NCI-H2171 treated with DMSO at 0.1 percent for 48 hours (cell line): ENCODE data around the gene SVIL.
"Not testable (repeated sequence)": the region's sequence is repeated elsewhere in the genome, so short reads cannot be mapped to it uniquely, and the experiment has no call there.

Experiments used
- DNase-seq: peaks from one replicate; lab custom pipeline; 2025; lab: John Stamatoyannopoulos, UW

Gene SVIL

DNA sequence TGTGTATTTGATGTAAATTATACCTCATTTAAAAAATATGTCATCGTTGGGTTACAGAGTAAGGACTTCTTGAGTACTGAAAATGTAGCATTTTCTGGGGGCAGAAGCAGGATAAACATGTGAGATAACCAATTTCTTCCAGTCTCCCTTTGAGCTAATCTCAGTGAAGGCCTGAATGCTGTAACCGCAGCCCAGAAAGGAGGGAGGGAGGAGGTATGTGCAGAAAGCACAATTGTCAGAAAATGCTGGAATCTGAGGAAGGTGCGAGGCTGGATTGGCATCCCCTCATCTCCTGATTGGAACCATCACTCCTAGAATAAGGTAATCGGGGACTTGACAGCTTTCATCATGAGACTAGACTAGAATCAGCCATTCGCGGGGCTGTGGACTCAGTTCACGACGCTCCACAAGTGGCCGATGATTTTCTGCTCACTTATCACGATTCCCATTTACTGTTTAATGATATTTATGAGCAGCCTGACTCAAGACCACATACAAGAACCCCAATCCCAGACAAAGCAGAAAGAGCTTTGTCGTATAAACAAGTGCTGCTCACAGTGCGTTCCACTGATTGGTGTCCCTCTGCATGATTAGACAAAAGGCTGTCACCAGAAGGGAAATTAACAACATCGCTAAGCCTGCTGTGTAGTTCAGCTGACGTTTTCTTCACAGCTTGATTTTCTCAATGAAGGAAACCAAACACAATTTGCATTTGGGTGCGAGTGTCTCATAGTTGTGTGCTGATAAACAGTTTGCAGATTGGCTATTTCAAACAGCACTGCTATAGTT lies 93.2 kb downstream of the SVIL start:
- no peak for DNase-seq

DNA sequence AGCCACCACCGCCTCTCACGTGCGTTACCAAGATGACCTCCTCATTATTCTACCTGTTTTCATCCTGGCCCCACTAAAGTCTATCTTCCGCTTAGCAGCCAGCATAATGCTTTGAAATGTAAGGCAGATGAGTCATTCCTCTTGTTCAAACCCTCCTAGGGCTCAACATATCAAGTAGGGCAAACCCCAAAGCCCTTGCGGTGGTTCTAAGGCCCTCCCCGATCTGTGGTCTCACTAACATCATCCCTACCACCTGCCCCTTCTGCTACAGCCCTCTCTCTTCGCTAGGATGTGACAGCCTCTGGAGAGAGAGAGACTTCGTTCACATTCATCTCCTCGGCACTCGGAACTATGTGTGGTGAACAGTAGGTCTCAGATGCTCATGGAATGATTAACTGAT lies 94.8 kb downstream of the SVIL start:
- DNase-seq, result no peak

DNA sequence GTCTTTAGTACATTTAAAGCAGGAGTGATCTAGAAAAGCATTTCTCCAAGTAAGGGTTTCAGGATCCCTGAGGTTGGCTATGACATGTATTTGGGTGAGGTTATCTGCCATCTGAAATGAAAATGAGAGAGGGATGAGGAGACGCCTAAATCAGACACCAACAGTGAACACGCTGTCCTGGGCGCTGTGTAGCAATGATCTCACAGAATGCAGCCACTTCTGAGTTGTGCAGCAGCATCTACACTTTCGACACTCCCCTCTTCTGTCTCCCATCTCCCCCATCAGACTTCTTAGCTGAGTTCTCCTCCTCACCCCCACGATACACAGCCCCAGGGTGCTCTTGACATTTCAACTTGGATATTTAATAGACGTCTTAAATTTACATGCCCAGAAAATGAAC lies 95.4 kb downstream of the SVIL start:
- no peak for DNase-seq

DNA sequence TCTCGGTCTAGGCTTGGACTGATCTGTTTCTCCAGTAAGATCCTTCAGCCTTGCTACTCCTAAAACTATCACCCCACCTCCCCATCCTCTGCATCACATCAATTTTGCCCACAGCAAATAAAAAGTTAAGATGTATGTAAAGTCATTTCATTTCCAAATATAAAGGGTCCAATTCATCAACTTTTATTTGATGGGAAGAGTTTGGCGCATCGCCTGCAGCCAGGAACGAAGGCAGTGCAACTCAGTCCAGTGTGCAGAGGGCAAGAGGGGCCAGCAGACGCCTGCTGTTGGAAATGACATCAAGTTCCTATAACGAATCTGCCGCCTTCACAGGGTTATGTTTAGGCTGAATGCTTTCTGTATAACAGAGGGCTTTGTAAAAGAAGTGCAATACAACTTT lies 97.0 kb downstream of the SVIL start:
- DNase-seq, result no peak

DNA sequence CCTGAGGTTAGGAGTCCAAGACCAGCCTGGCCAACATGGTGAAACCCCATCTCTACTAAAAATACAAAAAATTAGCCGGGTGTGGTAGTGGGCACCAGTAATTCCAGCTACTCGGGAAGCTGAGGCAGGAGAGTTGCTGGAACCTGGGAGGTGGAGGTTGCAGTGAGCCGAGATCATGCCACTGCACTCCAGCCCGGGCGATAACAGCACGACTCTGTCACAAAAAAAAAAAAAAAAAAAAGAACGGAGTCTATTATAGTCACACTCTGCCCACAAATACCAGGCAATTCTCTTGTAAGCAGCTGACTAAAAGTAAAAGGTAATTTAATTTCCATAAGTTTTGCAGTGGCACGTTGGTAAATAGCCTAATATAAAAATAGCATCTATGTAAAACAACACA lies 98.1 kb downstream of the SVIL start:
- not testable (repeated sequence) for DNase-seq

DNA sequence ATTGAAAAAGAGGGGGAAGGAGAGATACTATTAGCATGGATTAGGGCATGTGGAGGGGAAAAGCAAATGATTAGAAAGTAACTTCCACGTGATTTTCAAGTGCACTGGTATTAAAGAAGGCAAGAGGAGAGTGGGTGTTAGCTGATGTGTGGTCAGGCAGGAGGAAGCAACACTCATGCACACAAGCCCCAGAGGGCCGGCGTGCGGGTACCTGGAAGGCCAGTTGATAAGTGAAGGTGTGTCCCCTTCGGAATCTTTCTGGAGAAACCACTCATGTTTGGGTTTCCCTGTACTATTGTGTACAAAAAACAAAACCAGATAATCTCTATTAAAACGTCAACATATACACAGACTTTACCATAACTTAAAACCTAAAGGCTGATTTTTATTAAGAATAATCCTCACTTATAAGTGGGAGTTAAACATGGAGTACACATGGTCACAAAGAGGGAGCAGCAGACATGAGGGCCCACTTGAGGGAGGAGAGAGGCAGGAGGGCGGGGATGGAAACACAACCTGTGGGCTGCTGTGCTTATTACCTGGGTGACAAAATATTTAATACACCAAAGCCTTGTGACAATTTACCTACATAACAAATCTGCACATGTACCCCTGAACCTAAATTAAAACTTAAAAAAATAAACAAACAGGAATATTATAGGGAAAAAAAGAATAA lies 98.9 kb downstream of the SVIL start:
- no peak for DNase-seq

DNA sequence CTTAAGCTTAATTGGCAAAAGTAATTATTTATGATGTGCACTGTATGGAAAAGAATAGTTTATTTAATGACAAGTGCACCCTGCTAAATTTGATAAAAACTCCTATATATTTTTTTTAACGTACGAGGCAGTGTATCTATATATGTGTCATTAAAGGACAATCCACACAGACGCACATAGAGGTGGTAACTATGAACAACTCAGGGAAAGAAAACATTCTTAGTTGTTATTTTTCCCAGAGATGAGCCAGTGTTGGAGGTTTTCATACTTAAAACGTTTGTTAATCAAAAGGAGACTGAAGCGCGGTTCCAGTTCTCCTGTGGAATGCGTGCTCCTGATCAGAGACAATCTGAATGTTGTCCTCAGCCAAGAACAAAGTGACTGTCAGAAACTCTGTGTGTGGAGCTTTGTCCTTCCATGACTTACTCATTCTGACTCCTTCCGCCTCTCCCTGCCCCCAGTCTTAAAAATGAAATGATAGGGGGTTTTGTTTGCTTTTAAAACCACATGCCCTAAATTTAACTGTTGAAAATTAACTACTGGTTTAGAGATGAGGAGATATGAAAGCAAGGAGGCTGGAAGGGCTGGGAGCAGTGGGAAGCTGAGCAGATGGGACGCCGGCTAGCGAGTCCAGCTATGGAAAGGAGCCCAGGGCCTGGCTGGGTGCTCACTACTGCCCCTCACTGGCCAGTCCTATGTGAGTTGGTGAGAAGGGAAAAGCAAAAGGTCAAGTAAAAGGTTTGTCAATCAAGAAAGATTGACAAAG lies 99.6 kb downstream of the SVIL start:
- DNase-seq, result no peak

DNA sequence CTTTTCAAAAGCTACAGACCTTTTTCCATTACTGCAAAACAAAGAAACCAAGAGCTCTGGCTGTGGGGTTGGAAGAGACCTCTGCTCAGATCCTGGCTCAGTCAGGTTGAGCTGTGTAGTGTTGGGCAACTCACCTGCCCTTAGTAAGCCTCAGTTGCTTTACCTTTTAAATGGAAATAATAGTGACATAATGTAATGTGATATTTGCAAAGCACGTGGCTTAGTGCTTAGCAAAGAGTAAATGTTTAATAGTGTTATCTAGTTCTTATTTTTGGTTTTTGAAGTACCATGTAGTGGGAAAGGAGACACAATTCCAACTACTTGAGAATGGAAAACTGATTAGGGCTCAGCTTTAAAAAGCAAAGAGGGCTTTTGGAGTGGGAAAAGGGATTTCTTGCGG lies 100.2 kb downstream of the SVIL start:
- DNase-seq, result no peak

DNA sequence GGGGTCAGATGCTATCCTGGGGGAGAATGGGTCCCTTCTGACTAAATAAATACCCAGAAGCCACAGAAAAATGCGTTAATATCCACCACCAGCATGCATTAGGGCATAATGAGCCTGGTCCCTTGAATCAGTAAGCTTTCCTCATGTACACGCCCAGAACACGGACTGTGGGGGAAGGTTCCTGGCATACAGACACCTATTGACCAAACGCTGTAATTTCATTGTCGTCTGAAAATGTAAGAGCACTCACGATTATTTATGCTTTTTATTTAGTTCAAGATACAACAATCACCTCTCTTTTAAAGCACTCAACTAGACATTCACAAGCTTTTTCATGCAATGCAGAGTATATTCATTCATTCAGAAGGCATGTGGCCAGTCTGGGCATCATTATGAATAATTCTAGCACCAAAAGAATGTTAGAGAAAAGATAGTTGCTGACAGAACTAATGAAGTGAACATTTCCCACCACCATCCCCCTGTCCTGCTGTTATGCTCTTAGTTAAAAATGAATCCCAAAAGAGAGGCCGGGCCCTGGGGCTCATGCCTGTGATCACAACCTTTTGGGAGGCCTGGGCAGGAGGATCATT lies 101.0 kb downstream of the SVIL start:
- no peak for DNase-seq

DNA sequence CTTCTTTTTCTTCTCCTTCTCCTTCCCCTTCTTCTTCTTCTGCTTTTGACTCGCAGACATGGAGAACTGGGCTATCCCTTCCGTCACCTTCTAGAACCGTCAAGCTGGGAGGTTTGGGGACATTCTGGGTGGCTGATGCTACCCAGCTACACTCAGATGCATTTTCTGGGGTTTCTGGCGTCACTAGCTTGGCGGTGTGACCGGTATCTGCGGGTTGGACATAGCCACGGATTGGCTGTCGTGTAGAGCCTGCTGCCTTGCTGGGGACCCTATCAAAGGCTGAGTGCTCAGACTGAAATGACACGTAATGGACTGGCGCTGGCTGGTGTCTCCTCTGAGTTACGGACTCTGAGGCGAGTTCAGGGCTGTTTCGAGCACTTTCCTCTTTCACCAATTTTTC lies 101.7 kb downstream of the SVIL start:
- DNase-seq, result no peak

DNA sequence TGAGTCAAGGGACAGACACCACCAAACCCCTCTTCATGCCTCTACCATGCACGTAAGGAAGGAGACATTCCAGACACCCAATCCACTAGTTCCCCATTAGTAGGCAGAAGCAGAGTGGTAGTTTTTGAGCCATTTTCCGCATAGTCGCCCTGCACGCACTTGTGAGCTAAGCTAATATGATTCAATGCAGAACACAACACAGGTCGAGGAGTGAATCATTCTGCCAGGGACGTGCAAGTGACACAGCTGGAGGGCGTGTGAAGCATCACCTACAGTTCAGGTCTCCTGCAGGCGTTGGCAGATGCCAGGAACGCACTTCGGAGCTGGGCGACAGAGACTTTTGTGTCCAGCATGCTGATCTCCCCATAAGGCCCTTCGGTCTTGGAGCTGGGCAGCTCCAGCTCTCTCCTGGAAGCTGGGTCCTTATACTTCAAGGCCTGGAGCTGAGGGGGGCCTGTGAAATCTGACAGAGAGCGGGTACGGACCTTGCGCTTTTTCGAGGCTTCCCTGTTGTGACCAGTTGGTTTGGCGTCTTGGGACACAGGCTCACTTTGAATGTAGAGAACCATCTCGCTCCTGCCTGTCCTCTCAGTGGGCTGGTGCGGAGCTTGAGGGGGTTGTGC lies 102.4 kb downstream of the SVIL start:
- no peak for DNase-seq

DNA sequence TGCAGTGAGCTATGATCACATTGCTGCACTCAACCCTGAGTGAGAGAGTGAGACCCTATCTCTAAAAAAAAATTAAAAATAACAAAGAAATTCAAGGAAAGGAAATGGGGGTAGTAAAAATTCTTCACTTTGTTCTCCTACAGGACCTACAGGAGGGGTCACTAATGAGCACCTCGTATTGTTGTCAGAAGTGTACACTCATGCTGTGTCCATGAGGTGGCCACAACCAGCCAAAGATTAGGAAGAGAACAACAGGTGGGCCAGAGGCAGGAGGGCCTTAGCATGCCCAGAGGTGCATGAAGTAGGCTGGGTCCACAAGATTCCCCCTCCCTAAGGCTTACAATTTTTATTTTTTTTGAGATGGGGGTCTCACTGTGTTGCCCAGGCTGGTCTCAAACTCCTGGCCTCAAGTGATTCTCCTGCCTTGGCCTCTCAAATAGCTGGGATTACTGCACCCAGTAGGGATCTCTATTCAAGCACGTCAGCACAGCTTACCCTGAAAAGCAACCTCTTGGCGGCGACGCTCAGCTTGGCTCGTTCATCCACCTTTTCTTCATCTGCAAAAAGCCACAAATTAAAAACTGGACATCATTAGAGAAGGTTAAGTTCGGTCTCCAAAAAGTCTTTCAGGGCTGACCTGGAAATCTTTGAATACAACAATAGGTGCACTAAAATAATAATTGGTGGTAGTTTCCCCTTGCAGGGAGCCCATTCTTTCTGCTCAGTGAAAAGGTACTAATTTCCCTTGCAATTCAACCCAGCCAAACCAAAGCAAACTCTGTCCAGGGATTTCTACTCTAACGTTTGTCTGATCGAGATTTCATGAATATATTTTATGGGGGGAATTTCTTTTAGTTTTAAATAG lies 104.4 kb downstream of the SVIL start:
- no peak for DNase-seq

DNA sequence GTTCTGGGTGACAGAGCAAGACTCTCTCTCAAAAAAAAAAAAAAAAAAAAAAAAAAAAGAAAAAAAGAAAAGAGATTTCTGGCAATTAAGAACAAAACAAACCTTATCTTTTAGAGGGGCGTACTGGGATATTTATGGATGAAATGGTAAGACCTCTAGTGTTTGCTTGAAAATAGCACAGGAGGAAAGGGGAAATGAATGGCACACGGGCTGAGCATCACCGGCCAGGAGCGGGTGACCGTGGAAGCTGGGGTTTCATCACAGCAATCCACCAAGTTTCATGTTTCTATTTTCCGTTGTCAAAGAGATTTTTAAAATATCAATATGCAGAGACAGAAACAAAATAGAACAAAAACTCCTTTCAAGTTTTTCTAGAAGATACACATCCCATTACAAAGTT lies 105.6 kb downstream of the SVIL start:
- no peak for DNase-seq

DNA sequence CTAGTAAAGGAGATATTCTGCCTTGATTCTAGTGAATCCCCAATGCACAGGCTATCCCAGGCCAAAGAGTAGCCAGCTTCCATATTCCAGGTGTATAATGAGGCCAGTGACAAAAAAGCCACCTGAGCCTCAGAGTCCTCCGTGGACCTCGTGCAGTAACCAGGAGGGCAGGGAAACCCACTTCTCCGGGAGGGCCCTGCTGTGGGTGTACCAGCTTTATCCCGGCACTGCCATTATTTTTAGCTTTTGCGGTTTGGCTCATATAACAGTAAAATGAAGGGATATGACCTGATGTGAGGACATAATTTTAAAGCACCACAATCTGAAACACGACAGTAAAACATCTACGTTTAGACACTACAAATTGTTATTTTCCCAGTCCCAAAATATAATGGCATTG lies 109.0 kb downstream of the SVIL start:
- no peak for DNase-seq

DNA sequence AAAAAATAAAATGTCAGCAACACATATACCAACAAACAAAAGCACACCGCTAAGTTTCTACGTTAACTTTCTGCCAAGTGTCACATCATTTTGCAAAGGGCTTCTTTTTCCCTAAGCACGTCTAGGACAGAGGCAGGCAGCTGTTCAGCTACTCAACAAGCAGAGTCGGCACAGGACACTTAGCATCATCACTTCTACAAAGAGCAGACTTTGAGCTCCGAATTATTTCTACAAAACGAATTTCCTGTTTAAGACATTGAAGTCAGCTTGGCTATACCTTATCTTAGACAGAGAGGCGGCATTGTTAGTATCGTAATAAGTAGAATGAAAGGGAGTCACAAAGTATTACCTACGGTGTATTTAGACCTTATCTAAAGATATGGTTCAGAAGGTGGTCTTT lies 110.1 kb downstream of the SVIL start:
- no peak for DNase-seq

DNA sequence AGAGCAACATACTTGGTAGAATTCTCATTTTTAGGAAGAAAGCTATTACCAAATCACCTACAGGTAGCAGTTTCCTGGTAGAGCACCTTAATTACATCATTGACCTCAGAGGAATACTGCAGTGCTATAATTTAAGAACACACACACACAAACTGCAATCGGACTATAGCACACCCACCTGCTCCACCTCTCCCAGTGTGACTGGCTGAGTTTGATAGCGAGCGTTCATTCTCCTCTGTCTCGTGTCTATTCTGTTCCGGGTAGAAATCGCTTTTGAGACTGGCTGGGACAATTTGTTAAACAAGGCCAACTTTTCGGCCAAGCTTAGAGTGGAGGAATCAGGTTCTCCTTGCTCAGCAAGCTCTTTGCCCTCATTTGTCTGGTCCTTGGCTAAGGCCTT lies 110.5 kb downstream of the SVIL start:
- DNase-seq, result no peak

DNA sequence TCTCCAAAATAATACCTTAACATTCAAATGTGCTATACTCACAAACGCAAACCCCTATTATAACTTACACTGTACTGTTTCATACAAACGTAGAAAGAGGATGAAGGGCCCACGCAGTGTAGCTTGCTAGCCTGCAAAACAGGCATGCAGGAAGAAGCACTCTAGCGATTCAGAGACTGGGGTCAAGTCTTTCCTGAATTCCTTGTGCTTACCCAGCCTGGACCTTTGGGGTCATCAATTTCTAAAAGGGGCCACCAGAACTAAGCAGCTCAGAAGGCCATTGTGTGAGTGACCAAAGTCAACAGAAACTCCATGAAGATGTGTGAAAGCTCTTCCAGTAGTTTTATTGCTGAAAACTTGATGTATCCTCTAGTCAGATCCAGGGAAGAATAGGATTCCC lies 111.9 kb downstream of the SVIL start:
- DNase-seq, result no peak

DNA sequence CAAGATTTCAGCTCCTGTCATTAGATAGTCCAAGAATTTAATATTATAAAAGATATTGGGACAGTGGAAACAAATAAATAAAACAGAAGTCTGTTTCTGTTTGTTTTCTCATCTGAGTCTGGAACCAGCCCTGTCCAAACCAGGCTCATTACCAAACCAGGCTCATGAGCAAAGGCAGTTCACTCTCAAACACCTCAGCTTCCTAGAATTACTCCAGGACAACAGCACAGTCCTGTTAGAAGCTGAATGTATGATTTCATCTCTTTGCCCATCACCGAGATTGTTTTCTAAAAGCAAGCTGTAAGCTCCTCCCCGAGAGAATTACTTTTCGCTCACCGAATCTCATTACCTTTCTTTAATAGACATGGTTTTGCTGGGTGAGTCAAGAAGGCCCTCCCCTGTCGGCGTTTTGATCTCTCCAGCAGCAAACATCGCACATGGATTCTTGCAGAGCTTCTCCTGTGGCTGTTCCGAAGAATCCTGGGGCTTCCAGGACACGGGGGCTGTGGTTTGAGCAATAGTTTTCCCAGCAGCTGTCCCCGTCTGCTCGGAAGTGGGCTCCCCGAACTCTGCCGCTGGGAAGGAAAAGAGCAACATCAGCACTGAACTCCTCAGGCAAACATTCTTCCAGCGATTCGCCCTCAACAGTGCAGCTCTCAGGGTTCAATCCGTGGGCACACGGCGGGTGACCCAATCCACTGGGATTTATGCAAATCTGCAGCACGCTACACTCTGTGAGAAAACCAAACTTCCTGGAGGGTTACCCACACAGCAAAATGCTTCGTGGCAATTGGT lies 112.5 kb downstream of the SVIL start:
- no peak for DNase-seq

DNA sequence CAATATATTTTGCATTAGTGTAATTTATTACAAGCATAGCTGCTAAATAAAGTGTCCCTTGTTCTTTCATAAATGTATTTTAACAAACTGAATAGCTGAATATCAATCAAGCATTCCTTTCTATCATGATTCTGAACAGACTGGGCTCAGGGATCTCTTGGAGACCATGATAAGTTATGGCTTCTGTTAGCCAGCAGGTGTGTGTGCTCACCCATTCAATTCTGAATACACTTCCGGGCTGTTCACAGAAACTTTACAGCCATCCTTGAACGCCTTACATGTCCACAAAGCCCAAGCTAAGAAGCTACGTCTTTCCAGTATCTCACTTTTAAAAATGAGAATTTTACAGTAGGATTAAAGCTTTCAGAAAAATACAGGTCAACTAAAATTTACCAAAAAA lies 115.1 kb downstream of the SVIL start:
- DNase-seq, result no peak

DNA sequence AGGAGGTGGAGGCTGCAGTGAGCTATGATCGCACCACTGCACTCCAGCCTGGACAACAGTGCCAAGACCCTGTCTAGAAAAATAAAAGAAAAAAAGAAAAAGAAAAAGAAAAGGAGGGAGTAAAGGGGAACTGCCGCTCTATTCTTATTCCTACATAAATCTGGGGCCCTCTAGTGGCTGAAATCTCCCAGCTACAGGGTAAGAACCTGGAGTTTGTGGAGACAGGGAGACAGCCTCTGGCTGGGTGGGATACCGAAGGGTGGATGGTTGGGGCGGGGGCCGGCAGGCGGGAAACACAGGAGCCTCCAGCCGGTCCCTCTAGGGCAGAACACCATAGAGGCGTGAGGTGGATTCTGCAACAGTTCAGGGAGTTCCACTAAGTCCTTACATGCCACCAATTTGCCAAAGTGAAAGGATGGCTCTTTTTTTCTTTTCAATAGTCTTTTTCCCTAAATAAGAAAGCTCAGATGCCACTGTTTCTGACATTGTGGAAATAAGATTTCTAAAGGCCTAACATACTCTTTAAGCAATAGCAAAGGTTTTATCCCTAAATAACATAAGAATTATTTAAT lies 117.3 kb downstream of the SVIL start:
- peak; percentile 0 for DNase-seq
